22Rv1 (cell line): ENCODE data around the gene GAL3ST1.

Experiments
- H3K27ac ChIP-seq: fragments of 450-650 bp; 2 replicates; pipeline ENCODE4 v1.5.1; 2017
- CTCF ChIP-seq: fragments of 450-650 bp; IDR thresholded peaks from 2 replicates; pipeline ENCODE4 v1.5.1; 2017; ENCODE audit warnings: mild to moderate bottlenecking
- ZFX ChIP-seq: fragments of 450-650 bp; IDR thresholded peaks from 2 replicates; pipeline ENCODE4 v1.6.1; 2017; ENCODE audit warnings: antibody characterized with exemption, borderline replicate concordance

The GAL3ST1 gene

GRCh38 chr22:30604723-30605122 lies 30.3 kb upstream of the GAL3ST1 start:
- no peak for TF ChIP-seq CTCF
- no peak for TF ChIP-seq ZFX
- no peak overlapping the region for H3K27ac ChIP-seq

GRCh38 chr22:30603801-30604200 lies 29.3 kb upstream of the GAL3ST1 start:
- TF ChIP-seq CTCF (no peak), ZFX (no peak)
- no peak overlapping the region for H3K27ac ChIP-seq

GRCh38 chr22:30602049-30602448 lies 27.6 kb upstream of the GAL3ST1 start:
- TF ChIP-seq CTCF, result peak; percentile 53
- TF ChIP-seq ZFX, result no peak

GRCh38 chr22:30601464-30601863 lies 27.0 kb upstream of the GAL3ST1 start:
- H3K27ac ChIP-seq, result no peak overlapping the region
- TF ChIP-seq ZFX, result no peak
- TF ChIP-seq CTCF, result no peak

More at GRCh38 chr22:30602049-30602448, 27.6 kb upstream of the GAL3ST1 start:
- no peak overlapping the region for H3K27ac ChIP-seq

- H3K27ac ChIP-seq, result no peak overlapping the region
- no peak for TF ChIP-seq ZFX
- no peak for TF ChIP-seq CTCF
Measured at GRCh38 chr22:30600921-30601320, 26.5 kb upstream of the GAL3ST1 start.

- peak overlapping the region; percentile 69; the same call in 1 of the 2 replicates for H3K27ac ChIP-seq
- no peak for TF ChIP-seq ZFX
- TF ChIP-seq CTCF, result no peak
Measured at GRCh38 chr22:30598986-30599385, 24.5 kb upstream of the GAL3ST1 start.

- no peak for TF ChIP-seq ZFX
- no peak for TF ChIP-seq CTCF
- no peak overlapping the region for H3K27ac ChIP-seq
Measured at GRCh38 chr22:30596886-30597285, 22.4 kb upstream of the GAL3ST1 start.
